Panc1 (cell line): ENCODE results near the gene AS3MT. TPM values are rescaled to one million over a fixed set of nuclear protein-coding genes. Genes with fewer than 3 reads are reported as not detected.

ENCODE experiments used
- ATAC-seq: fragments of 200-7000 bp; cut with Tn5 transposase; 2 replicates; pipeline ENCODE4 v1.9.1; 2020; ENCODE audit warnings: mild to moderate bottlenecking, moderate library complexity
- BruUV-seq: library from RNA; stranded (reverse); fragments of 400-500 nt; replicated peaks from 2 replicates; lab custom pipeline; 2021; lab: Mats Ljungman, UMichigan
- CTCF ChIA-PET: fragments of 300-600 bp; sonication (Branson Sonifier 250); formaldehyde crosslinking; loops from one replicate; lab custom pipeline; 2022; ENCODE audit warnings: antibody characterized with exemption; lab: Charles Lee
- POLR2A ChIA-PET: fragments of 300-600 bp; sonication (Branson Sonifier 250); formaldehyde crosslinking; loops from one replicate; lab custom pipeline; 2022; ENCODE audit warnings: antibody characterized with exemption; lab: Charles Lee
- DNase-seq: peaks from one replicate; pipeline ENCODE4 v3.0.0-alpha.2; 2010; ENCODE audit warnings: low read depth, low spot score
- H3K27ac ChIP-seq: 2 replicates; pipeline ENCODE4 v1.5.1; 2011; ENCODE audit warnings: mild to moderate bottlenecking, low read length, inconsistent platforms
- H3K27me3 ChIP-seq: fragments of 200-500 bp; sonication (Bioruptor generic); 2 replicates; pipeline ENCODE4 v1.6.0; 2014; ENCODE audit warnings: low read length, inconsistent platforms; ENCODE audit not compliant: control insufficient read depth, insufficient read depth
- H3K36me3 ChIP-seq: fragments of 200-500 bp; sonication (Bioruptor generic); 2 replicates; pipeline ENCODE4 v1.5.1; 2014; ENCODE audit warnings: inconsistent platforms, mild to moderate bottlenecking, low read length, moderate library complexity; ENCODE audit not compliant: control insufficient read depth, insufficient read depth
- H3K4me1 ChIP-seq: 2 replicates; pipeline ENCODE4 v1.5.1; 2011; ENCODE audit warnings: inconsistent platforms, mild to moderate bottlenecking, low read length, moderate library complexity; ENCODE audit not compliant: control insufficient read depth, insufficient read depth
- H3K4me3 ChIP-seq, 2 experiments: 2 replicates each; pipeline ENCODE4 v1.5.1; 2011 to 2012; ENCODE audit warnings: low read depth in 2 of 2, low read length in 2 of 2, mild to moderate bottlenecking in 2 of 2, inconsistent platforms in 1 of 2, moderate library complexity in 1 of 2
- H3K9me3 ChIP-seq: fragments of 200-500 bp; sonication (Bioruptor generic); 2 replicates; pipeline ENCODE4 v1.5.1; 2014; ENCODE audit warnings: low read depth, mild to moderate bottlenecking, inconsistent platforms, low read length, moderate library complexity; ENCODE audit not compliant: control insufficient read depth, insufficient read depth
- CTCF ChIP-seq: fragments of 450-650 bp; IDR thresholded peaks from 2 replicates; pipeline ENCODE4 v1.5.1; 2017; ENCODE audit warnings: mild to moderate bottlenecking
- POLR2AphosphoS5 ChIP-seq: IDR thresholded peaks from 2 replicates; pipeline ENCODE4 v1.6.1; 2012; ENCODE audit warnings: mild to moderate bottlenecking, low read depth, low read length, moderate library complexity
- REST ChIP-seq, 2 experiments: IDR thresholded peaks; 2 replicates each; pipeline ENCODE4 v1.6.1; 2011 to 2012; ENCODE audit warnings: low read depth in 2 of 2, control low read depth in 1 of 2, low read length in 1 of 2, mild to moderate bottlenecking in 1 of 2, moderate library complexity in 1 of 2; ENCODE audit not compliant: insufficient read depth in 1 of 2
- SIN3A ChIP-seq: IDR thresholded peaks from 2 replicates; pipeline ENCODE4 v1.6.1; 2012; ENCODE audit warnings: low read depth, mild to moderate bottlenecking, low read length, moderate library complexity, borderline replicate concordance; ENCODE audit not compliant: insufficient read depth
- TCF7L2 ChIP-seq: IDR thresholded peaks from 2 replicates; pipeline ENCODE4 v1.6.1; 2011; ENCODE audit warnings: mild to moderate bottlenecking, low read depth, low read length, inconsistent platforms
- in situ Hi-C: cut with HindIII; loops from 2 replicates; pipeline ENCODE4 v1.10.0; 2016; ENCODE audit warnings: low sequenced_read_pairs, low pct_unique_long_range_greater_than_20kb
- intact Hi-C: fragments of 100-400 bp; cut with micrococcal nuclease; formaldehyde crosslinking; loops from one replicate; pipeline ENCODE4 v1.10.0; 2022; ENCODE audit not compliant: unreplicated experiment
- total RNA-seq: library from RNA; stranded (reverse); gene quantifications from one replicate; pipeline ENCODE4 v1.2.1, GENCODE V29; 2021; ENCODE audit not compliant: unreplicated experiment

Gene AS3MT
- total RNA-seq, 1 experiment from 2014 or later: 4.0 TPM

- H3K9me3 ChIP-seq: no peaks in the 10 kb centered on the region
- H3K27ac ChIP-seq: no peak overlapping the region
- no peaks in the 10 kb centered on the region for H3K36me3 ChIP-seq
- H3K27me3 ChIP-seq: no peaks in the 10 kb centered on the region
- 0 out of 2 replicates have a peak, but pooled peaks cover 4% of the 10 kb centered on the region for H3K4me1 ChIP-seq
- DNase-seq: no peak
- in situ Hi-C loops: no loop called here
- TF ChIP-seq TCF7L2 (no peak), CTCF (no peak), SIN3A (no peak), REST (IDR thresholded peaks at IDR 0.05; ENCODE audit: insufficient read depth in 1 of 2, low read depth in 2 of 2, low read length in 1 of 2) (no peak), POLR2AphosphoS5 (no peak)
- ChIA-PET CTCF (no interaction called here), POLR2A (no interaction called here)
- no TSS peak for BruUV-seq
- intact Hi-C loops: loop anchor here (5.0 to 10.0 kb wide), 2 partner anchors 106 to 232 kb away; no protein-coding TSS in a partner anchor
- H3K4me3 ChIP-seq: no peak overlapping the region
- no peak for ATAC-seq
Measured at GRCh38 chr10:102832987-102833386, 36.3 kb upstream of the AS3MT start.

GRCh38 chr10:102834143-102834542 is 35.1 kb upstream of the AS3MT start:
- Histone ChIP-seq H3K36me3 (no peaks in the 10 kb centered on the region), H3K4me3 (no peak overlapping the region), H3K27me3 (no peaks in the 10 kb centered on the region), H3K4me1 (0 out of 2 replicates have a peak, but pooled peaks cover 4% of the 10 kb centered on the region), H3K9me3 (no peaks in the 10 kb centered on the region), H3K27ac (peak overlapping the region; percentile 35)
- POLR2A ChIA-PET: no interaction called here
- DNase-seq (no peak), ATAC-seq (peak; percentile 7; the same call in 1 of the 2 replicates)
- in situ Hi-C loops (no loop called here), intact Hi-C loops (loop anchor here (5.0 to 10.0 kb wide), 2 partner anchors 107 to 231 kb away; no protein-coding TSS in a partner anchor)
- CTCF ChIA-PET: interaction anchor here (1.2 kb wide), 1 partner anchor 69 kb away, joined by 4 read pairs; no protein-coding TSS in a partner anchor
- TF ChIP-seq POLR2AphosphoS5 (no peak), SIN3A (no peak), TCF7L2 (no peak), REST (IDR thresholded peaks at IDR 0.05; ENCODE audit: insufficient read depth in 1 of 2, low read depth in 2 of 2, low read length in 1 of 2) (no peak), CTCF (no peak)
- BruUV-seq: no TSS peak
